HepG2 (cell line): ENCODE results near the gene BCKDHB. TPM values are rescaled to one million over a fixed set of nuclear protein-coding genes. Genes with fewer than 3 reads are reported as not detected.

Experiments used
- ATAC-seq: fragments of 200-7000 bp; cut with Tn5 transposase; 3 replicates; pipeline ENCODE4 v1.9.1; 2020; ENCODE audit warnings: mild to moderate bottlenecking, moderate library complexity
- BruUV-seq: library from RNA; stranded (reverse); fragments of 400-500 nt; replicated peaks from 2 replicates; lab custom pipeline; 2021; lab: Mats Ljungman, UMichigan
- CTCF ChIA-PET: fragments of 300-600 bp; formaldehyde crosslinking; extraction: SDS; loops from one replicate; lab custom pipeline; 2021; ENCODE audit warnings: low total read pairs, inconsistent platforms, low intra/inter-chr PET ratio; lab: Yijun Ruan, JAX
- POLR2A ChIA-PET: fragments of 350-600 bp; sonication (Branson Sonifier 250); formaldehyde crosslinking; loops from one replicate; lab custom pipeline; 2020; ENCODE audit warnings: antibody characterized with exemption, inconsistent platforms; lab: Yijun Ruan, JAX
- DNase-seq: peaks from one replicate; pipeline ENCODE4 v3.0.0-alpha.2; 2015; ENCODE audit warnings: low spot score
- FAIRE-seq: peaks from 3 replicates; lab custom pipeline; 2011; peaks lifted over from hg19 to GRCh38; lab: Jason Lieb, UNC
- H2AFZ ChIP-seq: one replicate; pipeline ENCODE4 v1.6.1; 2011; ENCODE audit warnings: low read length, inconsistent platforms
- H3K27ac ChIP-seq: fragments of 300-600 bp; 3 replicates; pipeline ENCODE4 v1.8.0; 2011; ENCODE audit warnings: mixed run types, mild to moderate bottlenecking, mixed read lengths, low read length, inconsistent platforms; ENCODE audit not compliant: insufficient read depth; ENCODE audit errors: extremely low read length
- H3K27me3 ChIP-seq, 2 experiments: fragments of 200-600 bp in 1 of 2; 2 replicates in 1 of 2; 3 replicates in 1 of 2; pipeline versions ENCODE4 v1.6.0 to v1.8.0; 2011; ENCODE audit warnings: low read length in 2 of 2, mild to moderate bottlenecking in 2 of 2, moderate library complexity in 2 of 2, inconsistent platforms in 1 of 2; ENCODE audit not compliant: insufficient read depth in 2 of 2, control insufficient read depth in 1 of 2
- H3K36me3 ChIP-seq, 2 experiments: fragments of 200-600 bp in 1 of 2; replicated peaks in 1 of 2; 2 replicates in 1 of 2; 3 replicates in 1 of 2; pipeline versions ENCODE4 v1.5.1 to v1.8.0; 2011; ENCODE audit warnings: low read length in 2 of 2, inconsistent platforms in 1 of 2; ENCODE audit not compliant: insufficient read depth in 2 of 2, control insufficient read depth in 1 of 2
- H3K4me1 ChIP-seq: 2 replicates; pipeline ENCODE4 v1.5.1; 2012; ENCODE audit warnings: low read length, inconsistent platforms; ENCODE audit not compliant: insufficient read depth
- H3K4me2 ChIP-seq: 2 replicates; pipeline ENCODE4 v1.6.0; 2011; ENCODE audit warnings: low read depth, low read length, inconsistent platforms
- H3K4me3 ChIP-seq, 3 experiments: fragments of 200-600 bp in 1 of 3; sonication (generic), shearing (Covaris generic) in 1 of 3; replicated peaks in 1 of 3; 2 replicates each; pipeline ENCODE4 v1.5.1; 2011 to 2016; ENCODE audit warnings: low read length in 3 of 3, inconsistent platforms in 2 of 3, low read depth in 2 of 3, mild to moderate bottlenecking in 2 of 3, control low read depth in 1 of 3, mixed read lengths in 1 of 3; ENCODE audit not compliant: insufficient read depth in 1 of 3
- H3K79me2 ChIP-seq: one replicate; pipeline ENCODE4 v1.6.1; 2011; ENCODE audit warnings: low read length, inconsistent platforms; ENCODE audit not compliant: insufficient read depth
- H3K9ac ChIP-seq: 2 replicates; pipeline ENCODE4 v1.6.0; 2011; ENCODE audit warnings: mild to moderate bottlenecking, low read depth, low read length, inconsistent platforms; ENCODE audit not compliant: insufficient read depth
- H3K9me3 ChIP-seq: 2 replicates; pipeline ENCODE4 v1.5.1; 2012; ENCODE audit warnings: mild to moderate bottlenecking, low read length
- H4K20me1 ChIP-seq: 2 replicates; pipeline ENCODE4 v1.6.0; 2011; ENCODE audit warnings: inconsistent platforms, mild to moderate bottlenecking, low read length, moderate library complexity; ENCODE audit not compliant: insufficient read depth
- ATRX ChIP-seq: sonication (generic); formaldehyde crosslinking; IDR thresholded peaks from 2 replicates; pipeline ENCODE4 v1.4.0; 2020; ENCODE audit warnings: missing genetic modification reagents, borderline replicate concordance
- BORCS8-MEF2B ChIP-seq: sonication (generic); formaldehyde crosslinking; IDR thresholded peaks from 2 replicates; pipeline ENCODE4 v1.8.0; 2022; ENCODE audit warnings: mild to moderate bottlenecking, missing genetic modification reagents
- GLI4 ChIP-seq: sonication (generic); formaldehyde crosslinking; IDR thresholded peaks from 2 replicates; pipeline ENCODE4 v1.5.1; 2020; ENCODE audit warnings: missing genetic modification reagents, mild to moderate bottlenecking, moderate library complexity, borderline replicate concordance
- POGZ ChIP-seq: sonication (generic); formaldehyde crosslinking; IDR thresholded peaks from 2 replicates; pipeline ENCODE4 v1.4.0; 2020; ENCODE audit warnings: mild to moderate bottlenecking, missing genetic modification reagents
- RBAK ChIP-seq: sonication (generic); formaldehyde crosslinking; IDR thresholded peaks from 2 replicates; pipeline ENCODE4 v1.5.1; 2020; ENCODE audit warnings: mild to moderate bottlenecking, missing genetic modification reagents
- SCMH1 ChIP-seq: sonication (generic); formaldehyde crosslinking; IDR thresholded peaks from 2 replicates; pipeline ENCODE4 v1.9.0; 2021; ENCODE audit warnings: missing genetic modification reagents, mild to moderate bottlenecking, borderline replicate concordance
- THAP8 ChIP-seq: sonication (generic); formaldehyde crosslinking; IDR thresholded peaks from 2 replicates; pipeline ENCODE4 v1.5.1; 2020; ENCODE audit warnings: missing genetic modification reagents, mild to moderate bottlenecking, borderline replicate concordance
- TOPORS ChIP-seq: sonication (generic); formaldehyde crosslinking; IDR thresholded peaks from 2 replicates; pipeline ENCODE4 v1.8.0; 2023; ENCODE audit warnings: mild to moderate bottlenecking, missing genetic modification reagents
- ZBTB8A ChIP-seq: sonication (generic); formaldehyde crosslinking; IDR thresholded peaks from 2 replicates; pipeline ENCODE4 v1.4.0; 2020; ENCODE audit warnings: mild to moderate bottlenecking, low read depth, missing genetic modification reagents, borderline replicate concordance
- ZNF468 ChIP-seq: sonication (generic); formaldehyde crosslinking; IDR thresholded peaks from 2 replicates; pipeline ENCODE4 v1.8.0; 2022; ENCODE audit warnings: mild to moderate bottlenecking, moderate library complexity, missing genetic modification reagents
- ZNF773 ChIP-seq: sonication (generic); formaldehyde crosslinking; IDR thresholded peaks from 2 replicates; pipeline ENCODE4 v1.4.0; 2020; ENCODE audit warnings: missing genetic modification reagents, borderline replicate concordance
- in situ Hi-C: cut with HindIII; loops from 2 replicates; pipeline ENCODE4 v1.10.0; 2017; ENCODE audit warnings: low pct_unique_long_range_greater_than_20kb; ENCODE audit not compliant: extremely low pct_ligation_motif_present
- intact Hi-C: fragments of 100-400 bp; cut with micrococcal nuclease; formaldehyde crosslinking; loops from one replicate; pipeline ENCODE4 v1.10.0; 2022; ENCODE audit not compliant: unreplicated experiment
- polyA plus RNA-seq, 8 experiments: library from polyadenylated mRNA; depleted of rRNA in 3 of 8; stranded (reverse) in 7 of 8; unstranded in 1 of 8; fragments of >200 nt; fragmentation: Illumina TruSeq in 4 of 8; extraction: Trizol in 4 of 8; gene quantifications; 2 replicates each; pipeline versions ENCODE4 v1.2.1 to v1.2.3, GENCODE V29; 2011 to 2016; ENCODE audit warnings: low read depth in 4 of 8, missing spikeins in 1 of 8, mixed read lengths in 1 of 8; ENCODE audit not compliant: insufficient read depth in 1 of 8
- total RNA-seq, 5 experiments: library from RNA; depleted of rRNA; stranded (reverse); fragments of >200 nt; fragmentation: Illumina TruSeq; extraction: Trizol; gene quantifications; 2 replicates each; pipeline ENCODE4 v1.2.3, GENCODE V29; 2016; ENCODE audit warnings: low read depth in 1 of 5

Gene BCKDHB
- total and polyA plus RNA-seq, 2 of the 13 experiments (the other 11 are each of a cell fraction or from before 2014, with no cell fraction given), result 10.8 to 13.6 TPM

DNA sequence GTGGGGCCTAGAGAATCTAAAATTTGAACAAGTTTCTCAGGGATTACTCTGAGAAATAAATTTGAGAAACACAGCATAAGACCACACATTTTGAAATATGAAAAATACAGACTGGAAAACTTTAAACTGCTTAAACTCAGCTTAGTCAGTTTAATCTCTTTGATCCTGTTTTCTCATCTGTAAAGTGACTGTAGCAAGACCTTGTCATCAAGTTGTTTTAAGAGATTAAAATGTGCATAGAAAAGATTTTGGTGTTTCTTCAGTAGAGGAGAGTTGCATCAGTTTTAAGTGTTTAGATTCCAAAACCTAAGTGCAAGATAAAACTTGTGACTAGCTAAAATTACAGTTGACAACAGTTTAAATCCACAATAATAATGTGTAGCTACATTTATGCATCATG, 8.1 kb upstream of the BCKDHB start:
- H3K4me1 ChIP-seq, result no peaks in the 10 kb centered on the region
- no peak overlapping the region for H3K9ac ChIP-seq
- FAIRE-seq (no peak), ATAC-seq (no peak)
- H3K4me2 ChIP-seq, result no peak overlapping the region
- no peaks in the 10 kb centered on the region for H3K36me3 ChIP-seq
- ChIA-PET CTCF (no interaction called here), POLR2A (interaction anchor here (1.6 kb wide), 1 partner anchor 8 kb away, joined by 4 read pairs; the partner anchor contains the start of gene BCKDHB)
- no peak overlapping the region for H3K4me3 ChIP-seq
- H3K27me3 ChIP-seq, result no peaks in the 10 kb centered on the region
- intact Hi-C loops, result no loop called here
- BruUV-seq, result no TSS peak
- in situ Hi-C loops, result loop anchor here (5.0 kb wide), 1 partner anchor 151 kb away; the partner anchor contains the start of gene ELOVL4
- H3K79me2 ChIP-seq, result no peaks in the 10 kb centered on the region
- H3K27ac ChIP-seq, result no peak overlapping the region
- no peak overlapping the region for H2AFZ ChIP-seq
- H4K20me1 ChIP-seq, result no peaks in the 10 kb centered on the region
- no peaks in the 10 kb centered on the region for H3K9me3 ChIP-seq
- no peak for TF ChIP-seq ATRX (CRISPR knock-in tag)
- TF ChIP-seq THAP8 (CRISPR knock-in tag), result no peak
- TF ChIP-seq GLI4 (CRISPR knock-in tag), result no peak
- no peak for TF ChIP-seq TOPORS
- TF ChIP-seq ZBTB8A, result no peak
- no peak for TF ChIP-seq POGZ (CRISPR knock-in tag)
- TF ChIP-seq, all 625 proteins: peak for 0
- DNase-seq, result no peak

DNA sequence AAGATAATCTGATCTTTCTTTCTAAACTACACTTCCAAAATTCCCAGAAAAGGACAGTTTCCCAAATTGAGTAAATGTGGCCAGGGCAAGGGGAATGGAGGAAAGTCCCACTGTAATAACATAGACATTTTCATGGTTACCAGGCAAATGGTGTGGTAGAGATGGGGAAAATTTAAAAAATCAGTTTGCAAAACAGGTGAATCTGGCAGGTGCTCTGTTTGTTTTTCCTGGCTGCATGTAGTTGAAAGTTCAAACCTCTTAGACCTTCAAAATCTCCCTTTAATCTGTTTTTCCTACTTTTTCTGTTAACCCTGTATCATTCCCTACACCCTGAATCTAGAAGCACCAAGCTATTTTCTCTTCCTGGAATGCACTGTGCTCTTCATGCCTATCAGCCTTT, 2.0 kb upstream of the BCKDHB start:
- DNase-seq (no peak), FAIRE-seq (no peak), ATAC-seq (no peak)
- H3K9ac ChIP-seq, result no peak overlapping the region
- TF ChIP-seq ZNF773 (CRISPR knock-in tag) (no peak), SCMH1 (CRISPR knock-in tag) (no peak), ZNF468 (CRISPR knock-in tag) (no peak), RBAK (CRISPR knock-in tag) (no peak), BORCS8-MEF2B (CRISPR knock-in tag) (no peak)
- H3K4me1 ChIP-seq, result peaks cover 27% of the 10 kb centered on the region
- no peaks in the 10 kb centered on the region for H4K20me1 ChIP-seq
- intact Hi-C loops (no loop called here), in situ Hi-C loops (no loop called here)
- no peaks in the 10 kb centered on the region; a peak in 1 of 5 replicates for H3K27me3 ChIP-seq
- BruUV-seq, result no TSS peak
- H3K4me2 ChIP-seq, result no peak overlapping the region
- ChIA-PET POLR2A (no interaction called here), CTCF (no interaction called here)
- H3K27ac ChIP-seq, result no peak overlapping the region
- no peaks in the 10 kb centered on the region for H3K79me2 ChIP-seq
- H2AFZ ChIP-seq, result no peak overlapping the region
- no peaks in the 10 kb centered on the region for H3K9me3 ChIP-seq
- H3K36me3 ChIP-seq, result no peaks in the 10 kb centered on the region
- H3K4me3 ChIP-seq, result no peak overlapping the region
